Endothelial cell of umbilical vein (primary cell): ENCODE measurements around the gene SFPQ. TPM values are rescaled to one million over a fixed set of nuclear protein-coding genes. Genes with fewer than 3 reads are reported as not detected.

Experiments
- BruUV-seq: library from RNA; stranded (reverse); fragments of 400-500 nt; replicated peaks from 2 replicates; lab custom pipeline; 2021; lab: Mats Ljungman, UMichigan
- CTCF ChIA-PET: fragments of 300-600, 350-600 bp; sonication (Branson Sonifier 250); formaldehyde crosslinking; loops from one replicate; lab custom pipeline; 2021; ENCODE audit warnings: antibody characterized with exemption, inconsistent platforms; lab: Charles Lee
- POLR2A ChIA-PET: fragments of 300-600, 350-600 bp; sonication (Branson Sonifier 250); formaldehyde crosslinking; loops from one replicate; lab custom pipeline; 2021; ENCODE audit warnings: antibody characterized with exemption, inconsistent platforms; lab: Charles Lee
- DNase-seq: peaks from one replicate; pipeline ENCODE4 v3.0.0-alpha.2; 2011; ENCODE audit warnings: low read depth, low spot score
- FAIRE-seq: peaks from 2 replicates; lab custom pipeline; 2011; peaks lifted over from hg19 to GRCh38; lab: Jason Lieb, UNC
- H2AFZ ChIP-seq: 2 replicates; pipeline ENCODE4 v1.6.0; 2012; ENCODE audit warnings: low read depth, low read length, control low read depth, inconsistent platforms
- H3K27ac ChIP-seq: 2 replicates; pipeline ENCODE4 v1.5.1; 2011; ENCODE audit warnings: low read depth, mild to moderate bottlenecking, control low read depth, low read length, moderate library complexity; ENCODE audit not compliant: insufficient read depth
- H3K27me3 ChIP-seq, 2 experiments: 2 replicates each; pipeline versions ENCODE4 v1.6.0 to v1.6.1; 2011; ENCODE audit warnings: low read length in 2 of 2, mixed read lengths in 1 of 2; ENCODE audit not compliant: control insufficient read depth in 2 of 2, insufficient read depth in 2 of 2
- H3K36me3 ChIP-seq, 2 experiments: 2 replicates in 1 of 2; 3 replicates in 1 of 2; pipeline ENCODE4 v1.5.1; 2011; ENCODE audit warnings: low read length in 2 of 2, mild to moderate bottlenecking in 1 of 2, moderate library complexity in 1 of 2; ENCODE audit not compliant: control insufficient read depth in 2 of 2, insufficient read depth in 2 of 2; ENCODE audit errors: extremely low read depth in 1 of 2
- H3K4me1 ChIP-seq: 3 replicates; pipeline ENCODE4 v1.5.1; 2011; ENCODE audit warnings: mild to moderate bottlenecking, low read length; ENCODE audit not compliant: control insufficient read depth, insufficient read depth; ENCODE audit errors: extremely low read depth
- H3K4me2 ChIP-seq: 2 replicates; pipeline ENCODE4 v1.6.1; 2011; ENCODE audit warnings: low read length, control low read depth, mixed read lengths; ENCODE audit not compliant: insufficient read depth
- H3K4me3 ChIP-seq, 3 experiments: fragments of 200-600 bp in 1 of 3; sonication (generic), shearing (Covaris generic) in 1 of 3; replicated peaks in 1 of 3; 2 replicates each; pipeline ENCODE4 v1.5.1; 2011 to 2016; ENCODE audit warnings: control low read depth in 3 of 3, low read length in 3 of 3, mild to moderate bottlenecking in 2 of 3, inconsistent platforms in 1 of 3, low read depth in 1 of 3, moderate library complexity in 1 of 3; ENCODE audit not compliant: insufficient read depth in 1 of 3
- H3K79me2 ChIP-seq: 2 replicates; pipeline ENCODE4 v1.6.0; 2012; ENCODE audit warnings: low read length, inconsistent platforms; ENCODE audit not compliant: control insufficient read depth, insufficient read depth
- H3K9ac ChIP-seq: replicated peaks from 2 replicates; pipeline ENCODE3; 2011; ENCODE audit warnings: low read length, control low read depth; ENCODE audit not compliant: insufficient read depth; ENCODE audit errors: extremely low read depth
- H3K9me1 ChIP-seq: replicated peaks from 3 replicates; pipeline ENCODE4 v1.6.0; 2011; ENCODE audit warnings: mild to moderate bottlenecking, low read length; ENCODE audit not compliant: control insufficient read depth, insufficient read depth; ENCODE audit errors: extremely low read depth
- H3K9me3 ChIP-seq: replicated peaks from 2 replicates; pipeline ENCODE4 v1.5.1; 2012; ENCODE audit warnings: low read length, inconsistent platforms; ENCODE audit not compliant: control insufficient read depth, insufficient read depth
- H4K20me1 ChIP-seq: replicated peaks from 2 replicates; pipeline ENCODE3; 2011; ENCODE audit warnings: mild to moderate bottlenecking, low read length; ENCODE audit not compliant: control insufficient read depth, insufficient read depth; ENCODE audit errors: extremely low read depth
- EZH2 ChIP-seq: IDR thresholded peaks from 2 replicates; pipeline ENCODE4 v1.6.1; 2012; ENCODE audit warnings: borderline replicate concordance, low read depth, mild to moderate bottlenecking, moderate library complexity, low read length, inconsistent platforms; ENCODE audit not compliant: severe bottlenecking
- FOS ChIP-seq: IDR thresholded peaks from 2 replicates; pipeline ENCODE4 v1.6.1; 2011; ENCODE audit warnings: mild to moderate bottlenecking, low read length, moderate library complexity, borderline replicate concordance; ENCODE audit not compliant: insufficient read depth
- GATA2 ChIP-seq: IDR thresholded peaks from 2 replicates; pipeline ENCODE4 v1.7.0; 2011; ENCODE audit warnings: low read depth, mild to moderate bottlenecking, moderate library complexity, mixed read lengths, low read length; ENCODE audit not compliant: insufficient read length, insufficient read depth
- JUN ChIP-seq: IDR thresholded peaks from 2 replicates; pipeline ENCODE4 v1.6.1; 2011; ENCODE audit warnings: borderline replicate concordance, low read depth; ENCODE audit not compliant: insufficient read length, insufficient read depth
- MYC ChIP-seq: IDR thresholded peaks from one replicate; pipeline ENCODE4 v1.6.1; 2011; ENCODE audit warnings: mild to moderate bottlenecking, low read depth, low read length
- POLR2A ChIP-seq: IDR thresholded peaks from 2 replicates; pipeline ENCODE4 v1.6.1; 2012; ENCODE audit warnings: low read depth, mild to moderate bottlenecking, control low read depth, low read length
- POLR2AphosphoS5 ChIP-seq: IDR thresholded peaks from 2 replicates; pipeline ENCODE4 v1.6.1; 2012; ENCODE audit warnings: low read depth, mild to moderate bottlenecking, control low read depth, low read length, moderate library complexity; ENCODE audit not compliant: insufficient read depth
- dilution Hi-C: fragments of 300-500 bp; cut with MboI; formaldehyde crosslinking; loops from one replicate; pipeline ENCODE4 v1.15.0; 2019; ENCODE audit warnings: low sequenced_read_pairs; ENCODE audit not compliant: extremely low pct_ligation_motif_present
- intact Hi-C: fragments of 100-400 bp; cut with micrococcal nuclease; formaldehyde crosslinking; loops from one replicate; pipeline ENCODE4 v1.10.0; 2022
- polyA plus RNA-seq, 4 experiments: library from polyadenylated mRNA; depleted of rRNA in 3 of 4; stranded (reverse) in 3 of 4; unstranded in 1 of 4; fragments of >200 nt; gene quantifications; 2 replicates each; pipeline versions ENCODE4 v1.2.1 to v1.2.3, GENCODE V29; 2011 to 2012; ENCODE audit warnings: missing spikeins in 1 of 4
- total RNA-seq: library from RNA; stranded (reverse); gene quantifications from 2 replicates; pipeline ENCODE4 v1.2.3, GENCODE V29; 2021
- TF ChIP-seq, protein P1 (sequence below), 2 donors: IDR thresholded peaks; 1 replicate in 1 of 2; 2 replicates in 1 of 2; pipeline ENCODE4 v1.5.1; 2011; ENCODE audit warnings: low read length in 2 of 2, mild to moderate bottlenecking in 2 of 2, moderate library complexity in 2 of 2, control low read depth in 1 of 2, inconsistent platforms in 1 of 2, low read depth in 1 of 2; ENCODE audit not compliant: insufficient read depth in 1 of 2; ENCODE audit errors: extremely low read depth in 1 of 2
- TF ChIP-seq, protein P2 (sequence below): IDR thresholded peaks from 2 replicates; pipeline ENCODE4 v1.6.1; 2011; ENCODE audit not compliant: insufficient read depth, insufficient read length

Gene SFPQ
- total and polyA plus RNA-seq, 2 donors (not counting 3 experiments of a cell fraction or from before 2014, with no cell fraction given): 100 to 415 TPM

DNA sequence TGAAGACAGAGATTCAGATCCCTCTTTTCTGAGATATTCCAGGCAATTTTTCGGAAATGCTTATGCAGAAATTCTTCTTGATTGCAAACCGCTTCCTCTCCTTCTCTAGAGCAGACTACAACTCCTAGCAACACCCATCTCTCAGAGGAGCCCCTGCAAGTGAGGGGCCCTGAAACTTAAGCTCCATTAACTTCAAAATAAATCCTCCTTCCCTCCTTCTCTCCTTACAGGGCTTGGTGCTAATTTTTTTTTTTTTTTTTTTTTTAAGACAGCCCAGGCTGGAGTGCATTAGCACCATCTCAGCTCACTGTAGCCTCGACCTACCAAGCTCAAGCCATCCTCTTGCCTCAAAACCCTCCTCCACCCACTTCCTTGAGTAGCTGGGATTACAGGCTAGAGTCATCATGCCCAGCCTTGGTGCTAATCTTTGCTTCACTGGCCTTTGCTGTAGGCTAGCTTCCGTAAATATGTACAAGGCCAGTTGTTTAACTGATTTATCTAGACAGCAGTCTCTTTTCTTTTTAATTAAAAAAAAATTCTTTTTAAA is 30.2 kb upstream of the SFPQ start:
- no peak for TF ChIP-seq POLR2A
- intact Hi-C loops: no loop called here
- Histone ChIP-seq H4K20me1 (no peaks in the 10 kb centered on the region), H3K79me2 (no peaks in the 10 kb centered on the region), H3K4me3 (no peak overlapping the region), H3K9me3 (no peaks in the 10 kb centered on the region), H3K9me1 (no peaks in the 10 kb centered on the region), H3K27ac (no peak overlapping the region), H2AFZ (no peak overlapping the region), H3K9ac (no peak overlapping the region), H3K36me3 (no peaks in the 10 kb centered on the region), H3K27me3 (peaks cover 0 to 4% of the 10 kb centered on the region in 2 experiments), H3K4me2 (no peak overlapping the region), H3K4me1 (no peaks in the 10 kb centered on the region)
- FAIRE-seq (no peak), DNase-seq (no peak)
- POLR2A ChIA-PET: no interaction called here
- dilution Hi-C loops: no loop called here
- no TSS peak for BruUV-seq
- CTCF ChIA-PET: interaction anchor here (0.9 to 2.2 kb wide), 7 partner anchors 8 to 29 kb away, joined by 3 to 8 read pairs (median 4); no protein-coding TSS in a partner anchor

DNA sequence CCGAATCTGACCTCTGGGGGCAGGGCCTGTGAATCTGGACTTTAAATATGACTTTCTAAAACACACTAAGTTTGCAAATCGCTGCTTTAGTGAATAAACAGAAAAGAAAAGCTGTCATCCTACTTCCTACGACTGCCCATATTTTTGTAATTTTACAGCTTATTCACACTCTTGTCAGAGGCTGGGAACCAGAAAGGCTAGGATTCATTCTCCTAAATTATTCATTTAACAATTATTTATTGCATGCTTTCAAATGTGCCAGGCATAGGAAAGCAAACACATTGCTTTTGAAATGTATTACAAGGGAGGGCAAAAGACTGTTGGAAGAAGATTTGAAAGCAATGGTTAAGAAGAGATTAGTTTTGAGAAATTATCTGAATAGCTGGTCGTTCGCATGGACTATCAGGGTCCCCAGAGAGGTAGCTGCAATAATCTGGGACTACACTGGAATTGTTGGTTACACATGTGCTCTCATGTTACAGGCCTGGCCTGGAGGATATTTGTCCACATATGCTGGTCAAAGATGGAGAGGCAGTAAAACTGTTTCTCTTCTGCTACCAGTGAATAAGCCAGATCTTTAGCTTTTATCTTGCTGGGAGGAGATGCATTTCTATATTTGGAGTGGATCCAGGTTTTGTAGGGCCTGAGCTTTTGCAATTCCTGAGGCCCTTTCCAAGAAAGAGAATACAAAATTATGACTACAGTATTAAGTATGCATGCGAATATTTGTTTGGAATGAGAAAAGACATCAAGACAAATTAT is 29.6 kb upstream of the SFPQ start:
- Histone ChIP-seq H3K79me2 (no peaks in the 10 kb centered on the region), H3K9me3 (no peaks in the 10 kb centered on the region), H2AFZ (no peak overlapping the region), H3K4me1 (no peaks in the 10 kb centered on the region), H3K36me3 (no peaks in the 10 kb centered on the region), H4K20me1 (no peaks in the 10 kb centered on the region), H3K9me1 (no peaks in the 10 kb centered on the region), H3K9ac (no peak overlapping the region), H3K4me3 (no peak overlapping the region), H3K4me2 (no peak overlapping the region), H3K27ac (no peak overlapping the region), H3K27me3 (peaks cover 0 to 4% of the 10 kb centered on the region in 2 experiments)
- TF ChIP-seq POLR2AphosphoS5: no peak
- TF ChIP-seq JUN: no peak
- TF ChIP-seq, protein P1, sequence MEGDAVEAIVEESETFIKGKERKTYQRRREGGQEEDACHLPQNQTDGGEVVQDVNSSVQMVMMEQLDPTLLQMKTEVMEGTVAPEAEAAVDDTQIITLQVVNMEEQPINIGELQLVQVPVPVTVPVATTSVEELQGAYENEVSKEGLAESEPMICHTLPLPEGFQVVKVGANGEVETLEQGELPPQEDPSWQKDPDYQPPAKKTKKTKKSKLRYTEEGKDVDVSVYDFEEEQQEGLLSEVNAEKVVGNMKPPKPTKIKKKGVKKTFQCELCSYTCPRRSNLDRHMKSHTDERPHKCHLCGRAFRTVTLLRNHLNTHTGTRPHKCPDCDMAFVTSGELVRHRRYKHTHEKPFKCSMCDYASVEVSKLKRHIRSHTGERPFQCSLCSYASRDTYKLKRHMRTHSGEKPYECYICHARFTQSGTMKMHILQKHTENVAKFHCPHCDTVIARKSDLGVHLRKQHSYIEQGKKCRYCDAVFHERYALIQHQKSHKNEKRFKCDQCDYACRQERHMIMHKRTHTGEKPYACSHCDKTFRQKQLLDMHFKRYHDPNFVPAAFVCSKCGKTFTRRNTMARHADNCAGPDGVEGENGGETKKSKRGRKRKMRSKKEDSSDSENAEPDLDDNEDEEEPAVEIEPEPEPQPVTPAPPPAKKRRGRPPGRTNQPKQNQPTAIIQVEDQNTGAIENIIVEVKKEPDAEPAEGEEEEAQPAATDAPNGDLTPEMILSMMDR (IDR thresholded peaks at IDR 0.05; ENCODE audit: extremely low read depth in 1 of 2, insufficient read depth in 1 of 2, low read depth in 1 of 2, low read length in 2 of 2): no peak
- TF ChIP-seq EZH2: no peak
- no peak for TF ChIP-seq MYC
- TF ChIP-seq POLR2A: no peak
- TF ChIP-seq, protein P2, sequence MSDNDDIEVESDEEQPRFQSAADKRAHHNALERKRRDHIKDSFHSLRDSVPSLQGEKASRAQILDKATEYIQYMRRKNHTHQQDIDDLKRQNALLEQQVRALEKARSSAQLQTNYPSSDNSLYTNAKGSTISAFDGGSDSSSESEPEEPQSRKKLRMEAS: no peak
- no peak for TF ChIP-seq GATA2
- no peak for TF ChIP-seq FOS
- ChIA-PET CTCF (interaction anchor here (1.3 to 2.2 kb wide), 7 partner anchors 9 to 43 kb away, joined by 3 to 8 read pairs (median 5); no protein-coding TSS in a partner anchor), POLR2A (no interaction called here)
- no TSS peak for BruUV-seq
- FAIRE-seq (no peak), DNase-seq (no peak)
- intact Hi-C loops: no loop called here
- dilution Hi-C loops: no loop called here
